GM12878 (cell line): Measurements from ENCODE around the gene NEK5. TPM values are rescaled to one million over a fixed set of nuclear protein-coding genes. Genes with fewer than 3 reads are reported as not detected.

Experiments used
- ATAC-seq: fragments of 200-7000 bp; cut with Tn5 transposase; 3 replicates; pipeline ENCODE4 v1.9.1; 2020; ENCODE audit warnings: mild to moderate bottlenecking, moderate library complexity
- BruUV-seq: library from RNA; stranded (reverse); fragments of 400-500 nt; replicated peaks from 2 replicates; lab custom pipeline; 2021; lab: Mats Ljungman, UMichigan
- CTCF ChIA-PET: fragments of 300-600 bp; sonication (Branson Sonifier 250); formaldehyde crosslinking; extraction: SDS; loops from one replicate; lab custom pipeline; 2021; ENCODE audit warnings: inconsistent platforms; lab: Yijun Ruan, JAX
- POLR2A ChIA-PET: fragments of 350-600 bp; formaldehyde crosslinking; extraction: SDS; loops from one replicate; lab custom pipeline; 2021; ENCODE audit warnings: inconsistent platforms; lab: Charles Lee
- RAD21 ChIA-PET: fragments of 300-600 bp; sonication (Branson Sonifier 250); formaldehyde crosslinking; loops from one replicate; lab custom pipeline; 2023; ENCODE audit warnings: antibody characterized with exemption; ENCODE audit not compliant: unreplicated experiment; lab: Charles Lee
- SMC1A ChIA-PET: fragments of 300-600 bp; sonication (Branson Sonifier 250); formaldehyde crosslinking; loops from one replicate; lab custom pipeline; 2023; ENCODE audit not compliant: unreplicated experiment, uncharacterized antibody; lab: Charles Lee
- DNase-seq: peaks from one replicate; pipeline ENCODE4 v3.0.0-alpha.2; 2011; ENCODE audit warnings: low read depth, low spot score
- FAIRE-seq: peaks from 3 replicates; lab custom pipeline; 2011; peaks lifted over from hg19 to GRCh38; lab: Jason Lieb, UNC
- H2AFZ ChIP-seq: 2 replicates; pipeline ENCODE4 v1.6.0; 2011; ENCODE audit warnings: low read depth, low read length, control low read depth; ENCODE audit not compliant: control insufficient read depth
- H3K27ac ChIP-seq: 2 replicates; pipeline ENCODE4 v1.5.1; 2011; ENCODE audit warnings: control low read depth; ENCODE audit not compliant: control insufficient read depth, insufficient read depth
- H3K27me3 ChIP-seq, 2 experiments: replicated peaks in 1 of 2; 2 replicates each; pipeline versions ENCODE4 v1.6.0 to v1.6.1; 2011; ENCODE audit warnings: low read length in 1 of 2; ENCODE audit not compliant: control insufficient read depth in 2 of 2, insufficient read depth in 2 of 2
- H3K36me3 ChIP-seq, 2 experiments: 2 replicates each; pipeline ENCODE4 v1.5.1; 2011; ENCODE audit warnings: low read length in 1 of 2; ENCODE audit not compliant: control insufficient read depth in 2 of 2, insufficient read depth in 2 of 2
- H3K4me1 ChIP-seq: 2 replicates; pipeline ENCODE4 v1.6.1; 2011; ENCODE audit warnings: mild to moderate bottlenecking, low read length, moderate library complexity, mixed read lengths; ENCODE audit not compliant: control insufficient read depth, insufficient read depth
- H3K4me2 ChIP-seq: 2 replicates; pipeline ENCODE4 v1.6.0; 2011; ENCODE audit warnings: control low read depth; ENCODE audit not compliant: control insufficient read depth, insufficient read depth
- H3K4me3 ChIP-seq: fragments of 200-600 bp; sonication (generic); 2 replicates; pipeline ENCODE4 v1.5.1; 2016
- H3K79me2 ChIP-seq: 2 replicates; pipeline ENCODE4 v1.6.0; 2011; ENCODE audit warnings: low read length; ENCODE audit not compliant: control insufficient read depth, insufficient read depth
- H3K9ac ChIP-seq: 2 replicates; pipeline ENCODE4 v1.8.0; 2011; ENCODE audit warnings: low read length, control low read depth, mixed read lengths; ENCODE audit not compliant: control insufficient read depth, insufficient read depth
- H3K9me3 ChIP-seq: replicated peaks from 3 replicates; pipeline ENCODE4 v1.5.1; 2011; ENCODE audit warnings: mild to moderate bottlenecking, low read length; ENCODE audit not compliant: control insufficient read depth, insufficient read depth
- H4K20me1 ChIP-seq: 2 replicates; pipeline ENCODE4 v1.6.0; 2011; ENCODE audit not compliant: control insufficient read depth, insufficient read depth
- BRCA1 ChIP-seq: IDR thresholded peaks from 2 replicates; pipeline ENCODE4 v1.6.1; 2011; ENCODE audit warnings: low read depth, low read length, improper control_type of control experiment
- CHD4 ChIP-seq: fragments of 200-600 bp; sonication (generic); IDR thresholded peaks from 2 replicates; pipeline ENCODE4 v1.6.1; 2016; ENCODE audit warnings: mild to moderate bottlenecking
- ETV6 ChIP-seq, 2 experiments: fragments of 450-650 bp in 1 of 2; IDR thresholded peaks in 1 of 2; conservative IDR thresholded peaks in 1 of 2; 2 replicates each; pipeline ENCODE4 v1.6.1; 2014; ENCODE audit warnings: antibody characterized with exemption in 1 of 2, borderline replicate concordance in 1 of 2, low read depth in 1 of 2, mild to moderate bottlenecking in 1 of 2, moderate library complexity in 1 of 2
- FOXM1 ChIP-seq: IDR thresholded peaks from 2 replicates; pipeline ENCODE4 v1.6.1; 2012; ENCODE audit warnings: low read depth, mild to moderate bottlenecking, inconsistent platforms, low read length, moderate library complexity
- IRF4 ChIP-seq: IDR thresholded peaks from 2 replicates; pipeline ENCODE4 v1.6.1; 2011; ENCODE audit warnings: low read depth, low read length
- SMARCA5 ChIP-seq: fragments of 450-650 bp; IDR thresholded peaks from 2 replicates; pipeline ENCODE4 v1.6.1; 2017; ENCODE audit warnings: mild to moderate bottlenecking
- ZZZ3 ChIP-seq: IDR thresholded peaks from 2 replicates; pipeline ENCODE4 v1.6.1; 2011; ENCODE audit warnings: low read depth; ENCODE audit not compliant: control insufficient read depth, insufficient read length
- WGBS: methylation state at CpG from one replicate; pipeline ENCODE4 v1.1.6; 2016; ENCODE audit warnings: low lambda C conversion rate; ENCODE audit not compliant: insufficient replicate concordance, insufficient coverage; ENCODE audit errors: missing lambda C conversion rate; 5-methylcytosine and 5-hydroxymethylcytosine counted together
- in situ Hi-C: fragments of 300-500 bp; cut with MboI; formaldehyde crosslinking; loops from 9 replicates; pipeline ENCODE4 v1.14.3; 2018; ENCODE audit warnings: mixed read lengths
- intact Hi-C: fragments of 100-400 bp; cut with micrococcal nuclease; formaldehyde crosslinking; loops from one replicate; pipeline ENCODE4 v1.14.2; 2022; ENCODE audit not compliant: unreplicated experiment
- polyA plus RNA-seq, 11 experiments: library from polyadenylated mRNA; depleted of rRNA in 4 of 11; unstranded in 6 of 11; stranded (reverse) in 5 of 11; fragments of >200 nt; fragmentation: Nextera tagmentation in 4 of 11; fragmentation: Illumina TruSeq in 1 of 11; extraction: Ambion mirVana in 4 of 11; extraction: Trizol in 1 of 11; gene quantifications; 1 replicate in 1 of 11; 2 replicates in 10 of 11; pipeline versions ENCODE4 v1.2.1 to v1.2.3, GENCODE V29; 2011 to 2016; ENCODE audit warnings: inconsistent platforms in 2 of 11, missing spikeins in 2 of 11, low read depth in 1 of 11
- total RNA-seq, 4 experiments: library from RNA; depleted of rRNA in 3 of 4; stranded (reverse); fragments of >200 nt in 3 of 4; fragmentation: Illumina TruSeq in 1 of 4; extraction: Trizol in 1 of 4; gene quantifications; 2 replicates each; pipeline versions ENCODE4 v1.2.1 to v1.2.3, GENCODE V29; 2013 to 2021
- TF ChIP-seq, protein P1 (sequence below): IDR thresholded peaks from 2 replicates; pipeline ENCODE4 v1.6.1; 2011; ENCODE audit warnings: low read depth, low read length, improper control_type of control experiment, borderline replicate concordance
- TF ChIP-seq, protein P2 (sequence below): fragments of 450-650 bp; conservative IDR thresholded peaks from 2 replicates; pipeline ENCODE4 v1.6.1; 2017; ENCODE audit warnings: mild to moderate bottlenecking, moderate library complexity

NEK5 gene
- total and polyA plus RNA-seq, 10 of the 15 experiments (the other 5 are each of a cell fraction or from before 2014, with no cell fraction given), result 0.04 to 0.32 (median 0.20) TPM; not detected in 6

DNA sequence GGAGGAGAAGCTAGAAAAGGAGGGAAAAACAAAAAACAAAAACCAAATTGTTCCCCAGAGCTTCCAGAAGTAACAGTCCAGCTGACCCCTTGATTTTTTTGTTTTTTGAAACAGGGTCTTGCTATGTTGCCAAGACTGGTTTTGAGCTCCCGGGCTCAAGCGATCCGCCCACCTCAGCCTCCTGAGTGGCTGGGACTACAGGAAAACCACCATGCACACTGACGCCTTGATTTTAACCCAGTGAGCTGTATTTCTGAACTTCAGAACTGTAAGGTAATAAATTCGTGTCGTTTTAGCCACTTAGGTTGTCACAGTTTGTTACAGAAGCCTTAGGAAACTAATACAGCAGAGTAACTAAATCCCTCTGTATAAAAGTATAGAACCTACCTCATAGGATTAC is 31.6 kb upstream of the NEK5 start:
- intact Hi-C loops, result no loop called here
- WGBS, result 100% methylated on average over 6 of the region's 6 CpGs

More for the DNA sequence above, 31.6 kb upstream of the NEK5 start:
- Histone ChIP-seq H4K20me1 (no peaks in the 10 kb centered on the region), H3K9ac (no peak overlapping the region), H3K36me3 (no peaks in the 10 kb centered on the region), H3K79me2 (no peaks in the 10 kb centered on the region), H3K27ac (no peak overlapping the region), H3K4me2 (no peak overlapping the region), H3K4me3 (no peak overlapping the region), H2AFZ (no peak overlapping the region), H3K4me1 (peaks cover 5% of the 10 kb centered on the region; the same call in 1 of the 2 replicates), H3K9me3 (no peaks in the 10 kb centered on the region), H3K27me3 (no peaks in the 10 kb centered on the region)
- ChIA-PET SMC1A (interaction anchor here (0.6 to 1.2 kb wide), 2 partner anchors 17 to 347 kb away, joined by 3 read pairs; no protein-coding TSS in a partner anchor), CTCF (interaction anchor here (1.0 to 1.5 kb wide), 2 partner anchors 29 to 33 kb away, joined by 3 to 4 read pairs; no protein-coding TSS in a partner anchor), POLR2A (no interaction called here), RAD21 (interaction anchor here (1.2 kb wide), 1 partner anchor 15 kb away, joined by 3 read pairs; no protein-coding TSS in a partner anchor)
- no peak for ATAC-seq
- BruUV-seq, result no TSS peak
- no peak for DNase-seq
- FAIRE-seq, result no peak
- TF ChIP-seq BRCA1 (no peak), ETV6 (conservative IDR thresholded peaks at IDR 0.05 in 1 of 2, IDR thresholded peaks at IDR 0.05 in 1 of 2; ENCODE audit: borderline replicate concordance in 1 of 2, low read depth in 1 of 2) (no peak), CHD4 (no peak), IRF4 (no peak), FOXM1 (no peak), SMARCA5 (no peak), ZZZ3 (no peak)
- TF ChIP-seq, protein P1, sequence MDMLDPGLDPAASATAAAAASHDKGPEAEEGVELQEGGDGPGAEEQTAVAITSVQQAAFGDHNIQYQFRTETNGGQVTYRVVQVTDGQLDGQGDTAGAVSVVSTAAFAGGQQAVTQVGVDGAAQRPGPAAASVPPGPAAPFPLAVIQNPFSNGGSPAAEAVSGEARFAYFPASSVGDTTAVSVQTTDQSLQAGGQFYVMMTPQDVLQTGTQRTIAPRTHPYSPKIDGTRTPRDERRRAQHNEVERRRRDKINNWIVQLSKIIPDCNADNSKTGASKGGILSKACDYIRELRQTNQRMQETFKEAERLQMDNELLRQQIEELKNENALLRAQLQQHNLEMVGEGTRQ, result no peak
- TF ChIP-seq, protein P2, sequence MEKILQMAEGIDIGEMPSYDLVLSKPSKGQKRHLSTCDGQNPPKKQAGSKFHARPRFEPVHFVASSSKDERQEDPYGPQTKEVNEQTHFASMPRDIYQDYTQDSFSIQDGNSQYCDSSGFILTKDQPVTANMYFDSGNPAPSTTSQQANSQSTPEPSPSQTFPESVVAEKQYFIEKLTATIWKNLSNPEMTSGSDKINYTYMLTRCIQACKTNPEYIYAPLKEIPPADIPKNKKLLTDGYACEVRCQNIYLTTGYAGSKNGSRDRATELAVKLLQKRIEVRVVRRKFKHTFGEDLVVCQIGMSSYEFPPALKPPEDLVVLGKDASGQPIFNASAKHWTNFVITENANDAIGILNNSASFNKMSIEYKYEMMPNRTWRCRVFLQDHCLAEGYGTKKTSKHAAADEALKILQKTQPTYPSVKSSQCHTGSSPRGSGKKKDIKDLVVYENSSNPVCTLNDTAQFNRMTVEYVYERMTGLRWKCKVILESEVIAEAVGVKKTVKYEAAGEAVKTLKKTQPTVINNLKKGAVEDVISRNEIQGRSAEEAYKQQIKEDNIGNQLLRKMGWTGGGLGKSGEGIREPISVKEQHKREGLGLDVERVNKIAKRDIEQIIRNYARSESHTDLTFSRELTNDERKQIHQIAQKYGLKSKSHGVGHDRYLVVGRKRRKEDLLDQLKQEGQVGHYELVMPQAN, result no peak
- in situ Hi-C loops, result no loop called here
